M059J (cell line): ENCODE results near the gene RBM20. TPM values are rescaled to one million over a fixed set of nuclear protein-coding genes. Genes with fewer than 3 reads are reported as not detected.

ENCODE experiments used
- DNase-seq: peaks from one replicate; pipeline ENCODE4 v3.0.0-alpha.2; 2012; ENCODE audit warnings: low read depth
- total RNA-seq: library from RNA; depleted of rRNA; stranded (reverse); fragments of >200 nt; shearing (Covaris generic); gene quantifications from 2 replicates; pipeline ENCODE4 v1.2.3, GENCODE V29; 2014

Gene RBM20
- total RNA-seq, 1 experiment from 2014 or later, result 1.8 TPM

- no peak for DNase-seq
These were observed 28.4 kb downstream of the RBM20 start for GRCh38 chr10:110672580-110672919.

DNA sequence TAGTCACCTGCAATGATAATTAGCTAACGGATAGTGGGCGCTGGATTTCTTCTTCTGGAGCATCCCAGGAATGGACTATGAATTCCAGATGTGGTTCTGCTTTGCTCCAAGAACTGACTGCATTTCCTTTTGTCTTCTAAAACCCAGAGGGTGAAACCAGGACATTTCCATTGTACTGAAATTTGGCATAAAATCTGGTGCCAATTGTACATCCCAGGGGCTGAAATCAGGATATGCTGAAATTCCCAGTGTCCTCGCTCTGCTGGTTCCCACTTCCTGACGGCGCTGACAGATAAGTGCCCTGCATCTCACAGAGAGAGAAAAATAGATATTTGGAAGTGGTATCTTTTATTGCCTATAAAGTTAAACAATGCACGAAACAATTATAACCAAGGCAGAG lies 31.9 kb downstream of the RBM20 start:
- DNase-seq, result no peak

- no peak for DNase-seq
These were observed 35.5 kb downstream of the RBM20 start for GRCh38 chr10:110679486-110680272.

GRCh38 chr10:110680273-110681020 lies 36.3 kb downstream of the RBM20 start:
- DNase-seq, result peak; percentile 34

- peak; percentile 42 for DNase-seq
These were observed 37.0 kb downstream of the RBM20 start for GRCh38 chr10:110681023-110681681.

DNA sequence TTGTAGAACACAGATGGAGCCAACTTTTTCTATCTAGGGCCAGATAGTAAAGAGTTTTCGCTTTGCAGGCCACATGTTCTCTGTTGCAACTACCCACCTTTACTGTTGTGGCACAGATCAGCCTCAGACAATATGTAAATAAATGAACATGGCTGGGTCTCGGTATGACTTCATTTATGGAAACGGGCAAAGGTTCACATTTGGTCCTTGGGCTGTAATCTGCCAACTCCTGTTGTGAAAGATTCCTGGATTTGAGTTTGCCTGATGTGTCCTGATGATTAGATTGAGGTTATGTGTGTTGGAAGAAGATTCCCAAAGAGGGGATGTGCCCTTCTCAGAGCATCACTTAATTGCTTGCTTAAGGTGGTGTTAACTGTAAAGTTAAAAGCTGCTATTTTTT lies 38.2 kb downstream of the RBM20 start:
- DNase-seq, result no peak

DNA sequence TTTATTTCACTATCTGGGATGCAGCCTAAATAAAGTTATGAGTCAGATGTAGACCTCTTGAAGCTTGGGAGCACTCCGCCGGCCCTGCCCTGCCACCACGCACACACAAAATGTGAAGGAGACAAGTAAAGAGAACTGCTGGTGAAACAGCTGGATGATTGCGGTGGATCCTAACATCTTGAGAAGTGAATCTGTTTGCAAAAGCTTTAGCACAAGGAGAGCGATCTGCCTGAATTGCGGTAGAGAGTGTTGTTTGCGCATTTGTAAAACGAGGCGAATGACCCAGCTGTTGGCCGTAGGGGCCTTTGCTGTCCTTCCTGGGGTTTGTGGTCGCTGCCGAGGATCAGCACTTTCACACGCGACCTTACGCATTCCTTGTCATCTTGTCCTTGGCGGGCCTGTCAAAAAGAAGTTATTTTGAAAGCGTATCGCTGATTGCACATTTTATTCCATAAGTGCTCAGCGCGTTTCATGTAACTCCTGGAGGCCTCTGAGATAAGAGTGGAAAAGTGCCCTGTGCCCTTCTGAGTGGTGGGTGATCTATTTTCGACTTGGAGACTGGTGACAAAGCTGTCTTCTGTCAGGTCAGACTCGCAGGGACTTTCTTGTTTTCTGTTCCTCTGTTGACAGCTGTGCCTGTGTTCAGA lies 40.8 kb downstream of the RBM20 start:
- peak; percentile 60 for DNase-seq

DNA sequence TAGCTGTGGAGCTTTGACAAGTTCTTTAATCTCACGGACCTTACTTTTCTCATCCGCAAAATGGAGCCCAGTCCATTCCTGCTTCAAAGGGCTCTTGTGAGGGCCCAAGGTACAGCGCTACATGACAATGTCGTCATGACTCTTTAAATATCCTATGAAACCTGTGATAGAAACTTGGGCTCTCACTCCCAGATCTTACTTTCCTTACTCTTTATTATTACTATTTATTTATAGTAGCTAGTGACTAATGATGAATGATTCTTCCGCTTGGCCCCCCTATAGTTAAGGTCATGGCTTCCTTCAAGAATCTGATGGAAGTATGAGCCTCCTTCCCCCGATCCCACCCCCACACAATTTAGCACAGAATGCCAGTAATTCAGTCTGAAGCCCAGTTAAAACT lies 41.9 kb downstream of the RBM20 start:
- peak; percentile 54 for DNase-seq

GRCh38 chr10:110686949-110687348 lies 42.8 kb downstream of the RBM20 start:
- DNase-seq, result no peak

GRCh38 chr10:110687400-110687799 lies 43.3 kb downstream of the RBM20 start:
- DNase-seq, result no peak

DNA sequence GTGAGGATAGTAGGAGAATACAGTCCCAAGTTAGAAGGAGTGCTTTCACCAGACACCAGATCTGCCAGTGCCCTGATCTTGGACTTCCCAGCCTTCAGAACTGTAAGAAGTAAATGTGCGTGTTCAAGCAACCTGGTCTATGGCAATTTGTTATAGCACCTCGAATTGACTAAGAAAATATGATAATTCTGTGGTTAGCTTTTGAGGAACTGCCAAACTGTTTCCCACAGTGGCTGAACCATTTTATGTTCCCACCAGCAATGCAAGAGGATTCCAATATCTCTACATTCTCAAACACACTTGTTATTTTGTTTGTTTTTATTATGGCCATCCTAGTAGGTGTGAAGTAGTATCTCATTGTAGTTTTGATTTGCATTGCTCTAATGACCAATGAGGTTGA lies 47.0 kb downstream of the RBM20 start:
- no peak for DNase-seq

DNA sequence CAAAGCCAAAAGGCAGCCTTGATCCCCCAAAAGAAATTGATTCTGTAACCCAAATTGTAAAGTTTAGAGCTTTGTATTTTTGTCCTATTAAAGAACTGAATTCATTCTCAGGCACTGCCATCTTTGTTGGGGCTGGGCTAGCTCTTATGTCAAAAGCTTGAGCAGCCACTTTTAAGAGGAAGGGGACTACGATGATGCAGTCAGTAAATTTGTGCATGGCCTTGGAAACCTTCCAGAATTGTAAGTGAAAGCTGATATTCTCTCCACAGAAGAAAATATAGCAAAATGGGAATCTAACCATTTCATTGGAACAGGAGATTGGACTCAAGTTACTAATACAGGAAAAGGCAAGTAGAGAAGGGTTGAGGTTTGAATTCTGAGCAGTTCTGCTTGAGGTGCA lies 50.1 kb downstream of the RBM20 start:
- DNase-seq, result no peak

DNA sequence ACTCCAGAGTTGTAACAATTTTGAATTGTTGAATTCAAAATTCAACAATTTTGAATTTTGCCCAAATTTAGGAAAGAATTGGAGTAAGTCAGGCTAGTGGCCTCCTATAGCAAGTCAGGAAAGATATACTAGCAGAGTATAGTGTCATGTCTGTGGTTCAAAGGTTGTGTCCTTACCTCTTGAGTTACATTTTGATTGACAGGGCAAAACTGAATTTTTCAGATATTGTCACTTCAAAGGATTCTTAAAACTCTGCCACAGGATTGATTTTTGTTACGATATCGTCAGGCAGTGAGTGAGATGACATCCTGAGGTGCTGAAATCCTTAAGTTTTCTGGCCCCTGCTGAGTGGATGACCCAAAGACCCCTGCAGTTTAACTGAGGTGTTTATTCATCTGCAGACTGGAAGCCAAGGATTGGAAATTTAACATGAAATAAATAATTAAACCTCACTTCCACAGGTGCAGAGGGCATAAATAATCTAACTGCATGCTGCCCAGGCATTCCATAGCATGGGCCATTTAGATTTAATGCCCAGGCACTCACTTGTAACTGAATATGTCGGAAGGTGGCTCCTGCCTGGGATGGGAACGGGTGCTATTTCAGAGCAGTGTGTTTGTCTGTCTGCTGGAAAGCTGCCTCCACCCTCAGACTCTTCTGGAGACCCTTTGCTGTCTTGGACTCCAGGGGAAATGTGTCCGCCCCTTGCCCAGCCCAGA lies 50.8 kb downstream of the RBM20 start:
- no peak for DNase-seq

DNA sequence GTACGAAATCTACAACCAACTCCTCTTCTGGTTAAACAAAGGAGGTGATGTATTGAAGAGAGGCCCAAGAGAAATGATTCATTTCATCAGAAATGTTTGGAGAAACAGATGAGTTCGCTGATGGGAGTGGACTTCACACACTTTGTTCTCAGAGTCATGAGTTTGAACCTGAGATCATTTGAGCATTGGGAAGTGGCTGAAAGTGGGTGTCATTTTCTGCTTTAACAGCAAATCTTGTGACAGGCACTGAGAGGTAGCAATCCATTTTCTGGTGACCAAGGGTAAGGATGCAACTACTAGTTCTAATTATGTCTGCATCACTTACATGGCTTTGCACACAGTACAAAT lies 51.4 kb downstream of the RBM20 start:
- no peak for DNase-seq

DNA sequence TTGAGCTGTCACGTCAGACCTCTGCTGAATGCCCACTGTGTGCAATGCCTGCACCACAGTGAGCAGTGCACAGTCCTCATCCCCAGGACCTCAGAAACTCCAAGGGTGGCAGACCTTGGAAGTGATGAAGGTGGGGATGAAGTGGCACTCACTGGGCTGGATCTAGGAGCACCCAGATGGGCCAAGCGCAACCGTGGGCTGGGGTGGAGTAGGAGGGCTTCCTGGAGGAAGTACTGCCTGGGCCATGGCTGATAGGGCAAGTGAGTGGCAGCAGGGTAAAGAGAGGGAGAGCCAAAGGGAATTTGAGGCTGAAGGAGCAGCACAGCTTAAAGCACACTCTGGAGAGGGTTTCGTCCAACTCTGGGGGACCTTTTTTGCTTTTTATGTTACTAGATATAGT lies 52.3 kb downstream of the RBM20 start:
- DNase-seq, result no peak

DNA sequence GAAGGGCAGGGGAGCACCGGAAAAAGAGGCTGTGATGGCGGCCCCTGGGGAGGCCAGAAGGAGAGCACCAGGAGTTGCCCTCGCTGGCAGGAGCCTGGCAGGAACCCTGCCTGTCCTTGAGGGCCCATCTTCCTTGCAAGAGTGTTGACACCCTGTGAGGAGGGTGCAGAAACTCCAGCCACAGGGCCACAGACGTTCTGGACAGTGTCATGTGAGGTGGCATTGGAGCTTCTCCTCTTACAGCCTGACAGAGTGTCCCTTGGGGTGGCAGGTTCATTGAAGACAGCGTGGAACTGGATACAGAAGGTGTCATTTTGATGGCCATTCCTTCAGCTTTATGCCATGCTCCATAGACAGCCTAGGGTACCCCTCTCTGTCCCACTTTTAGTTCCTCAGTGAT lies 54.2 kb downstream of the RBM20 start:
- no peak for DNase-seq

GRCh38 chr10:110698782-110699201 lies 54.7 kb downstream of the RBM20 start:
- no peak for DNase-seq

- DNase-seq, result peak; percentile 12
These were observed 55.8 kb downstream of the RBM20 start for GRCh38 chr10:110699859-110700468.

DNA sequence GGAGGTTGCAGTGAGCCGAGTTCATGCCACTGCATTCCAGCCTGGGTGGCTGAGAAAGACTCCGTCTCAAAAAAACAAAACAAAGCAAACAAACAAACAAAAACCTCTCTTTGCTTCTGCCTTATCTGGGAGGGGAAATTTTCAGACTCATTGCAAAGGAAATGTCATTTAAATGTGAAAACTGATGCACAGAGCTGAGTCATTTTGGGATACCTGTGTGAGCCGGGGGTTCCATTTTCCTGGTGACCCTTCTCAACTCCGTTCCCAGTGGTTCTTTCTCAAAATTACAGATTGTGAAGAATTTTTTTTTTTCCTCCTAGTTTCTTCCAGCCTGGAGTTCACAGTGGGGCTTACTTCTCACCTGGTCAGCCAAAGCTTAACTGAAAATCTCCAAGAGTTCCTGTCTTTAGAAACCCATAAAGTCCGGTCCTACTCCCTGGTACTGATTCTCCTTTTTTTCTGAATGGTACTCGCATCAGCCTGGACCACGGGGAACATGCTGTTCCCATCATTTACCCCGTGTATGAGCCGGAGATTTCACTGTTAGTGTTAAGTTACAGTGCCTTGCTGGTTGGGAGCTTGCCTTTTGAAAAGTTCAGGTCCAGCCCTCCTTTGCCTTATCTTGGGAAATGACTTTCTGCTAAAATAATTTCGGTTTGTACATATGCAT lies 56.9 kb downstream of the RBM20 start:
- no peak for DNase-seq

DNA sequence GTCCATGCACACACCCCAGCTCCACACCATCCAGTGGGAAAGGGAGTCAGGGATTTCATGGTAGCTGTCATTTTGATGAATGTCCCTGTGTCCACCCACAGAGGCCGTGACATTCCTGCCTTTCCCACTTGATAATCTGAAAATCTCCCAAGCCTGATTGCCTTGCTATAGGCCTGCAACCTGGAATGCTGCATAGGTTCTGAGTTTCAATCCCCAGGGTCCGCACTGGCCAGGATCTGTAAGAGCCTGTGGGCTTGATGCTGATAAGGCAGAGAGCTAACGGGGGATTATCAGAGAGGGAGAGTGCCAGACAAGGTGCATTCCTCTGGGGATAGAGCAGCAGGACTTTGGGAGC lies 57.5 kb downstream of the RBM20 start:
- no peak for DNase-seq

DNA sequence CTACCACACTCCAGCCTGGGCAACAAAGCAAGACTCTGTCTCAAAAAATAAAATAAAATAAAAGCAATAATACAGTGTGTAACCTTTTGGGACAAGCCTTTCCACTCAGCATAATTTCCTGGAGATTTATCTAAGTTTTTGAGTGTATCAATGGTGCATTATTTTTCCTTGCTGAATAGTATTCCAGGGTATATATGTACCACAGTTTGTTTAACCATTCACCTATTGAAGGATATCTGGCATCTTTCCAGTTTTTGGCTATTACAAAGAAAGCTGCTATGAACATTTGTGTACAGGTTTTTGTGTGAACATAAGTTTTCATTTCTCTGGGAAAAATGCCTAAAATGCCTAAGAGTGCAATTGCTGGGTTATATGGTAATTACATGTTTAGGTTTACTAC lies 59.9 kb downstream of the RBM20 start:
- DNase-seq, result no peak
